GM21529 (cell line): ENCODE results near the gene STK32A.
A peak's percentile ranks its signal among the peaks of the same experiment; 100 is the strongest.

Experiments used
- ATAC-seq: cut with Tn5 transposase; IDR thresholded peaks from one replicate; pipeline ENCODE4 v1.9.1; 2021; ENCODE audit not compliant: unreplicated experiment

The STK32A gene

GRCh38 chr5:147413266-147413665, 178.4 kb downstream of the STK32A start:
- ATAC-seq = no peak

GRCh38 chr5:147415651-147416050, 180.8 kb downstream of the STK32A start:
- ATAC-seq = no peak

- no peak for ATAC-seq
These were observed 182.4 kb downstream of the STK32A start for GRCh38 chr5:147417135-147417813.

GRCh38 chr5:147418613-147419012, 183.8 kb downstream of the STK32A start:
- no peak for ATAC-seq

GRCh38 chr5:147426640-147427327, 192.0 kb downstream of the STK32A start:
- ATAC-seq = no peak

- no peak for ATAC-seq
These were observed 192.9 kb downstream of the STK32A start for GRCh38 chr5:147427521-147428401.

- ATAC-seq = no peak
These were observed 195.8 kb downstream of the STK32A start for GRCh38 chr5:147430628-147431027.

GRCh38 chr5:147431586-147431985, 196.8 kb downstream of the STK32A start:
- no peak for ATAC-seq

GRCh38 chr5:147432323-147432722, 197.5 kb downstream of the STK32A start:
- no peak for ATAC-seq

- no peak for ATAC-seq
These were observed 199.2 kb downstream of the STK32A start for GRCh38 chr5:147434049-147434448.

GRCh38 chr5:147436596-147436995, 201.8 kb downstream of the STK32A start:
- ATAC-seq = peak; percentile 53

- ATAC-seq = no peak
These were observed 202.4 kb downstream of the STK32A start for GRCh38 chr5:147437161-147437596.
